BLaER1 treated with 17β-estradiol and CSF1 and Interleukin-3, amounts not matched to agents 10 nM and 100 nM (cell line): ENCODE data around the gene NHEJ1.

Experiments
- H3K27ac ChIP-seq, 11 experiments: shearing (Covaris generic); formaldehyde crosslinking; 2 replicates each; pipeline ENCODE4 v1.8.1; 2022
- H3K27me3 ChIP-seq, 11 experiments: shearing (Covaris generic); formaldehyde crosslinking; 2 replicates each; pipeline ENCODE4 v1.8.1; 2022
- H3K36me3 ChIP-seq, 11 experiments: shearing (Covaris generic); formaldehyde crosslinking; 2 replicates each; pipeline ENCODE4 v1.8.1; 2022
- H3K4me1 ChIP-seq, 10 experiments: shearing (Covaris generic); formaldehyde crosslinking; 2 replicates each; pipeline ENCODE4 v1.8.1; 2022
- H3K4me2 ChIP-seq, 11 experiments: shearing (Covaris generic); formaldehyde crosslinking; 2 replicates each; pipeline ENCODE4 v1.8.1; 2022
- H3K4me3 ChIP-seq, 10 experiments: shearing (Covaris generic); formaldehyde crosslinking; 2 replicates each; pipeline ENCODE4 v1.8.1; 2022
- H3K9ac ChIP-seq, 11 experiments: shearing (Covaris generic); formaldehyde crosslinking; 2 replicates each; pipeline ENCODE4 v1.8.1; 2022
- H3K9me3 ChIP-seq, 11 experiments: shearing (Covaris generic); formaldehyde crosslinking; replicated peaks in 1 of 11; 2 replicates each; pipeline ENCODE4 v1.8.1; 2022
- H4K20me1 ChIP-seq, 11 experiments: shearing (Covaris generic); formaldehyde crosslinking; 2 replicates each; pipeline ENCODE4 v1.8.1; 2022
- Cebpa-rat ChIP-seq, 11 experiments: shearing (Covaris generic); IDR thresholded peaks; 2 replicates each; pipeline ENCODE4 v1.8.1; 2022

NHEJ1 gene

GRCh38 chr2:219184121-219184520 lies 23.5 kb upstream of the NHEJ1 start:
- Histone ChIP-seq H3K9ac (no peak overlapping the region), H4K20me1 (peaks cover 22 to 53% (median 43%) of the 10 kb centered on the region in 11 experiments; a peak in 17 of 22 replicates), H3K4me3 (no peak overlapping the region), H3K27me3 (no peaks in the 10 kb centered on the region), H3K4me1 (peaks cover 34 to 47% (median 42%) of the 10 kb centered on the region in 10 experiments), H3K9me3 (no peaks in the 10 kb centered on the region), H3K4me2 (no peak overlapping the region), H3K36me3 (peaks cover 54 to 69% (median 65%) of the 10 kb centered on the region in 11 experiments), H3K27ac (no peak overlapping the region)
- no peak for TF ChIP-seq Cebpa-rat (IDR thresholded peaks at IDR 0.05)

DNA sequence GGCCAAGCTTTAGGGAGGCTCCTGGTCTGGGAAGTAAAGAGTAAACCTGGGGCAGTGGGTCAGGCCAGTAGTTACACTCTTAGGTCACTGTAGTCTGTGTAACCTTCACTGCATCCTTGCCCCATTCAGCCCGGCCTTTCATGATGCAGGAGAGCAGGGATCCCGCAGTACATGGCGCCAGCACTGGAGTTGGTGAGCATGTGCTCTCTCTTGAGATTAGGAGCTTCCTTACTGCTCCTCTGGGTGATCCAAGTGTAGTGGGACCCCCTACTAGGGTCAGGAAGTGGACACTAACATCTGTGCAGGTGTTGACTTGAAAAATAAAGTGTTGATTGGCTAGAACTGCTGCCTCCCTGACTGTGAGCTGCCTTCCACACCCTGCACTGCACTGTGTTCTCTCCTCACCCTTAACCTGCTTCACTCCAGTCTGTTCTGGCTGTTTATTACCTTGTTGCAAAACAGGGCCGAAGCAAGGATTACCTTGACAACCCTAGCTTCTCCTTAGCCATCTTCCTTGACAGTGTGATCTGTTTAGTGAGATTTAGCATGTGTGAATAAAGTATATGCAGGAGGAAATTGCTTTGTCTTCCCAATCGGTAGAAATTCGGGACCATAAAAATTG lies 22.6 kb upstream of the NHEJ1 start:
- Histone ChIP-seq H3K4me1 (peaks cover 39 to 49% (median 45%) of the 10 kb centered on the region in 10 experiments), H3K9ac (0 out of 22 replicates have a peak overlapping the region, but pooled peaks of 3 of the 11 experiments have one; percentile 0 to 33 (median 26)), H3K9me3 (no peaks in the 10 kb centered on the region), H3K36me3 (peaks cover 54 to 69% (median 65%) of the 10 kb centered on the region in 11 experiments), H4K20me1 (peaks cover 28 to 58% (median 47%) of the 10 kb centered on the region in 11 experiments; a peak in 17 of 22 replicates), H3K27me3 (no peaks in the 10 kb centered on the region), H3K4me3 (no peak overlapping the region), H3K4me2 (peak overlapping the region in 5 of 11 experiments; percentile 65 to 100 (median 91); a peak in 8 of 22 replicates), H3K27ac (no peak overlapping the region)
- TF ChIP-seq Cebpa-rat (IDR thresholded peaks at IDR 0.05), result no peak

DNA sequence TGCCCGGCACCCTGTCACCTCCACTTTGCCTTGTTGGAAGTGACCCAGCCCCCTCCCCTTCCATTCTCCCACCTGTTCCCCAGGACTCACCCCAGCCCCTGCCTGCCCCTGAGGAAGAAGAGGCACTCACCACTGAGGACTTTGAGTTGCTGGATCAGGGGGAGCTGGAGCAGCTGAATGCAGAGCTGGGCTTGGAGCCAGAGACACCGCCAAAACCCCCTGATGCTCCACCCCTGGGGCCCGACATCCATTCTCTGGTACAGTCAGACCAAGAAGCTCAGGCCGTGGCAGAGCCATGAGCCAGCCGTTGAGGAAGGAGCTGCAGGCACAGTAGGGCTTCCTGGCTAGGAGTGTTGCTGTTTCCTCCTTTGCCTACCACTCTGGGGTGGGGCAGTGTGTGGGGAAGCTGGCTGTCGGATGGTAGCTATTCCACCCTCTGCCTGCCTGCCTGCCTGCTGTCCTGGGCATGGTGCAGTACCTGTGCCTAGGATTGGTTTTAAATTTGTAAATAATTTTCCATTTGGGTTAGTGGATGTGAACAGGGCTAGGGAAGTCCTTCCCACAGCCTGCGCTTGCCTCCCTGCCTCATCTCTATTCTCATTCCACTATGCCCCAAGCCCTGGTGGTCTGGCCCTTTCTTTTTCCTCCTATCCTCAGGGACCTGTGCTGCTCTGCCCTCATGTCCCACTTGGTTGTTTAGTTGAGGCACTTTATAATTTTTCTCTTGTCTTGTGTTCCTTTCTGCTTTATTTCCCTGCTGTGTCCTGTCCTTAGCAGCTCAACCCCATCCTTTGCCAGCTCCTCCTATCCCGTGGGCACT lies 21.9 kb upstream of the NHEJ1 start:
- peaks cover 40 to 49% (median 45%) of the 10 kb centered on the region in 10 experiments for H3K4me1 ChIP-seq
- TF ChIP-seq Cebpa-rat (IDR thresholded peaks at IDR 0.05), result no peak
- H3K4me3 ChIP-seq, result peak overlapping the region in 3 of 10 experiments; percentile 25 to 37 (median 30); a peak in 4 of 20 replicates
- H3K27ac ChIP-seq, result peak overlapping the region in 8 of 11 experiments; percentile 12 to 54 (median 32); a peak in 9 of 22 replicates
- H3K9me3 ChIP-seq, result no peaks in the 10 kb centered on the region
- H4K20me1 ChIP-seq, result peaks cover 28 to 58% (median 47%) of the 10 kb centered on the region in 11 experiments; a peak in 17 of 22 replicates
- peaks cover 54 to 69% (median 65%) of the 10 kb centered on the region in 11 experiments for H3K36me3 ChIP-seq
- H3K9ac ChIP-seq, result peak overlapping the region in 10 of 11 experiments; percentile 4 to 65 (median 39); a peak in 11 of 22 replicates
- H3K27me3 ChIP-seq, result no peaks in the 10 kb centered on the region
- peak overlapping the region; percentile 14 to 100 (median 45); a peak in 20 of 22 replicates for H3K4me2 ChIP-seq

DNA sequence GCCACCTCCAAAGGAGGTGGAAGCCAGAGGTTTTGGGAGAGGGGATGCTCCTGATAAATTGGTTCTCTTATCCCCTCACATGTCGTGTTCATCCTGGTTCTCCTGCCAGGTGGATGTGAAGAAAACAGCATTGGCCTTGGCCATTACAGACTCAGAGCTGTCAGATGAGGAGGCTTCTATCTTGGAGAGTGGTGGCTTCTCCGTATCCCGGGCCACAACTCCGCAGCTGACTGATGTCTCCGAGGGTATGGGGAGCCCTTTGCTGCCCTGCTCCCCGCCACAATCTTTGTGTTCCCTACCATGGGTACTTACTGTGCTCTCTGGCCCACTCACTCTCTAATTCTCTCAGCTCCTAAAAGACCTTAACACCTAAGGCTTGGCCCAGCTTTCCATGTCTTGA lies 20.9 kb upstream of the NHEJ1 start:
- H3K4me1 ChIP-seq, result peaks cover 40 to 52% (median 48%) of the 10 kb centered on the region in 10 experiments
- peak overlapping the region in 7 of 11 experiments; percentile 12 to 54 (median 27); a peak in 7 of 22 replicates for H3K27ac ChIP-seq
- TF ChIP-seq Cebpa-rat (IDR thresholded peaks at IDR 0.05), result no peak
- H3K9ac ChIP-seq, result peak overlapping the region in 10 of 11 experiments; percentile 4 to 65 (median 42); a peak in 11 of 22 replicates
- H4K20me1 ChIP-seq, result peaks cover 28 to 58% (median 47%) of the 10 kb centered on the region in 11 experiments; a peak in 17 of 22 replicates
- peak overlapping the region; percentile 14 to 100 (median 45); a peak in 20 of 22 replicates for H3K4me2 ChIP-seq
- peaks cover 54 to 69% (median 65%) of the 10 kb centered on the region in 11 experiments for H3K36me3 ChIP-seq
- no peaks in the 10 kb centered on the region for H3K9me3 ChIP-seq
- no peaks in the 10 kb centered on the region for H3K27me3 ChIP-seq
- H3K4me3 ChIP-seq, result peak overlapping the region in 1 of 10 experiments; percentile 37; a peak in 1 of 20 replicates

- Histone ChIP-seq H3K36me3 (peaks cover 54 to 67% (median 64%) of the 10 kb centered on the region in 11 experiments), H3K9ac (peak overlapping the region in 4 of 11 experiments; percentile 5 to 55 (median 34); a peak in 2 of 22 replicates), H3K27ac (no peak overlapping the region), H3K9me3 (no peaks in the 10 kb centered on the region), H4K20me1 (peaks cover 28 to 59% (median 48%) of the 10 kb centered on the region in 11 experiments; a peak in 17 of 22 replicates), H3K4me2 (peak overlapping the region in 8 of 11 experiments; percentile 4 to 100 (median 72); a peak in 14 of 22 replicates), H3K27me3 (no peaks in the 10 kb centered on the region), H3K4me1 (peaks cover 40 to 54% (median 49%) of the 10 kb centered on the region in 10 experiments), H3K4me3 (no peak overlapping the region)
- TF ChIP-seq Cebpa-rat (IDR thresholded peaks at IDR 0.05), result no peak
Observed at GRCh38 chr2:219180961-219181360, 20.3 kb upstream of the NHEJ1 start.

DNA sequence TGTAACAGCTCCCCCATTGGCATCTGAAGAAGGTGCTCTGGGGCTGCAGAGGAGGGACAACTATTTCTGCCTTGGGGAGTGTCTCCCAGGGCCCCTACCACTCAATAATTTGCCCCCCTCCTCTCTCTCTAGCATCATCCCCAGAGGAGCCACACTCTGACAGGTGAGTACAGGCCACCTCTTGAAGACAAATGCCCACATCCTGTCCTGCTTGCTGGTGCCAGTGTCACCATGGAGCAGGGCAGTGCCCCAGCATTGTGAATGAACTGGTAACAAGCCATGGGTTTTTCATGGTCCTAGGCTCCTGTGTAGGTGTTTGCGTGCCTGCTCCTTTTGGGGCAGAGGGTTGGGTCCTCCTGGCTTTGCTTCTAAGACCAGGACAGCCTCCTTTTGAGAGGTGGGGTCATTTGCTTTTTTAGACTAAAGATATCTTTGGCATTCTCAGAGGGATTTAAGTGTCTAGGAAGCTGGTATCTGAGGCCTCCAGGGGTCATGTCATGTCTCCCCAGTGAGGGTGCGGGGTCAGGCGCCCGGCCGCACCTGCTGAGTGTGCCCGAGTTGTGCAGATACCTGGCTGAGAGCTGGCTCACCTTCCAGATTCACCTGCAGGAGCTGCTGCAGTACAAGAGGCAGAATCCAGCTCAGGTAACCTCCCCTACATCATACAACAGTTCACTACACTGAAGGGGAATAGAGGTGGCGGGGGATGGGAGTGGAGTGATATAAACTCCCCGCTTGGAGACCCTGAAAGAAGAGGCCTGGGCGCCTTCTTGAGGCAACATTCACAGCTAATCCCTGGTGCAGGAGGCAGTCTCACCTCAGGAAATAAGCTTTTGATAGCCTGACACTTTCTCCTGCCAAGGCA lies 19.2 kb upstream of the NHEJ1 start:
- Histone ChIP-seq H3K27ac (no peak overlapping the region), H4K20me1 (peaks cover 28 to 70% (median 53%) of the 10 kb centered on the region in 11 experiments; a peak in 17 of 22 replicates)

GRCh38 chr2:219178377-219179175 lies 18.0 kb upstream of the NHEJ1 start:
- Histone ChIP-seq H3K9me3 (no peaks in the 10 kb centered on the region), H3K27ac (peak overlapping the region; percentile 92 to 99 (median 97)), H3K4me3 (peak overlapping the region; percentile 75 to 89 (median 82)), H4K20me1 (peaks cover 30 to 73% (median 64%) of the 10 kb centered on the region in 11 experiments; a peak in 17 of 22 replicates), H3K27me3 (no peaks in the 10 kb centered on the region), H3K9ac (peak overlapping the region; percentile 87 to 97 (median 91)), H3K4me1 (peaks cover 58 to 71% (median 68%) of the 10 kb centered on the region in 10 experiments), H3K4me2 (peak overlapping the region; percentile 85 to 100 (median 96)), H3K36me3 (peaks cover 57 to 65% (median 61%) of the 10 kb centered on the region in 11 experiments)
- no peak for TF ChIP-seq Cebpa-rat (IDR thresholded peaks at IDR 0.05)

More for the DNA sequence above, 19.2 kb upstream of the NHEJ1 start:
- Histone ChIP-seq H3K36me3 (peaks cover 54 to 65% (median 61%) of the 10 kb centered on the region in 11 experiments), H3K4me3 (peak overlapping the region in 9 of 10 experiments; percentile 79 to 89 (median 83); a peak in 15 of 20 replicates), H3K27me3 (no peaks in the 10 kb centered on the region), H3K4me2 (peak overlapping the region; percentile 85 to 100 (median 96)), H3K9ac (peak overlapping the region in 10 of 11 experiments; percentile 19 to 97 (median 92); a peak in 15 of 22 replicates), H3K9me3 (no peaks in the 10 kb centered on the region), H3K4me1 (peaks cover 52 to 65% (median 60%) of the 10 kb centered on the region in 10 experiments)
- TF ChIP-seq Cebpa-rat (IDR thresholded peaks at IDR 0.05), result no peak
